ENCODE measurements around the gene AGAP1.

The AGAP1 gene

DNA sequence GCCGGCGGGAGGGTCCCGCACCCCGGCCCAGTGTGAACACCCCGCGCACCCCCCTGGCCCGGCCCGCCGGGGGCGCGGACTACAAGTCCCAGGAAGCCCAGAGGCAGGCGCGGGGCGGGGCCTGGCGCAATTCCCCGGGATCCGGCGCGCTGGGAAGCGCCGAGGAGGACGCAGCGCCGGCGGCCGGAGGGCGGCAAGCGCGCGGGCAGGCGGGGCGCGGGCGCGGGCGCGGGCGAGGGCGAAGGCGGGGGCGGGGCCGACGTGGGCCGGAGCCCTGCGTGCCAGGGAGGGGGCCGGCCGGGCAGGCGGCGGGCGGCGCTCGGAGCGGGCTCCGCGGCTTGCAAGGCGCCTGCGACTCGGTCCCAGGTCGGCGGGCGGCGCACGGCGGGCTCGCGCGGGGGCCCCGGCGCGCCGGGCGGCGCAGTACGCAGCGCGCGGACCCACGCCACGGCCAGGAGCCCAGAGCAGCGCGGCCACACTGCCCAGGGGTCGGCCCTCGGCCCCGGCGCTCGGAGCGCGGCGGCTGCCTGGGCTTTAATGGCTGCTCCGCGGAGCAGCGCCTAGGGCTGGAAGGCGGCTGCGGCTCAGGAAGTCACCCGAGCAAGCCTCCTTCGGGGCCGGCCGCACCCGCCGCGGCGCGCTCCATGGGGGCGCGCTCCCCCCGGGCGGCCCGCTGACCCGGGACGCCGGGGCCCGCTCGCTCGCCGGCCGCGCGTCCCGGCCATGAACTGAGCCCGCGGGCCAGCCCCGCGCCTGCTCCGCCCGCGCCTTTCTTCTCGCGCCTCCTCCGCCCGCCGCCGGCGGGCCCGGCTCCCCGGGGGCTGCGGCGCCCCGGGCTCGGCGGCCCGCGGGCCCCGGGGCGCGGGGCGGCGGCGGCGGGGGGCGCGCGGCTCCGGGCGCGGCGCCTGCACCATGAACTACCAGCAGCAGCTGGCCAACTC is at the start of gene AGAP1:
TSS of gene AGAP1 (plus strand) at position 269 of the 941 bp plus-strand sequence.
- peak; percentile 58 to 94 (median 84) for DNase-seq

DNA sequence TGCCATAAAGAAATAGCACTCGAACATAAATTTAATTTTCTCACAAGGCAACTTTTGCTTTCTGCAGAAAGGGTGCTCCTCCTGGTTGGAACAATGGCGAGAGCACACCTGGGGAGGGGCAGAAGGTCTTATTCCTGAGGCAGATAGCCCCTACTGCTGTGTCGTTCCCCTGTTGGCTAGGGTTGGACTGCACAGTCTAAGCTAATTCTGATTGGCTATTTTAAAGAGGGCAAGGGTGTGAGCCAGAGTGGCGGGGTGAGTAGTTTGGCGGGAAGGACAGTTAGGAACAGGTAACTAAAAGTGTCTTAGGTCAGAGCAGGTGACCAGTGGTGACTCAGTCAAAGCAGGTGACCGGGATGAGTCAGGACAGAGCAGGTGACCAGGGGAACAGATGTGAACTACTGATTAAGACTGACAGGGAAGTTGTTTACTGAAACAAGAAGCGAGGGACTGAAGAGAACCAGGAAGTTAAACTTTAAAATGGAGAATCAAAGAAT is 49.7 kb upstream of the AGAP1 start:
- DNase-seq: no peak

DNA sequence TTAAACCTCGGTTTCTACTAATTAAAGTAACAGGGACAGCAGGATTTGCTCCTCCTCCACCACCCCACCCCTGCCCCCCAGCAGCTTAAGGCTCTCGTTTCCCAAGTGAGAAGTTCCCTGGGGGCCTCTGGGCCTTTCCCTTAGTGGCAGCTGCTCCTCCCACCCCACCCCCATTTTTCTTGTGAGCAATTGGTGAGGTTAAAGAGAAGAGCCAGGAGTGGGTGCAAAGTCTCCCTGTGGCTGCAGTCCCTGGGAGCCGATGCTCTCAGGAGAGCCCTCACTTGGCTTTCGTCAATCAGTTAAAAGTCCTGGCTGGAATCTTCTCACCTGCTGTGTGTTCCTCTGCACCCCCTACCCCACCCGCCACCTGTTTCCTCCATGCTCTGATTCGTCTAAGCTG is 48.7 kb upstream of the AGAP1 start:
- no peak for DNase-seq

DNA sequence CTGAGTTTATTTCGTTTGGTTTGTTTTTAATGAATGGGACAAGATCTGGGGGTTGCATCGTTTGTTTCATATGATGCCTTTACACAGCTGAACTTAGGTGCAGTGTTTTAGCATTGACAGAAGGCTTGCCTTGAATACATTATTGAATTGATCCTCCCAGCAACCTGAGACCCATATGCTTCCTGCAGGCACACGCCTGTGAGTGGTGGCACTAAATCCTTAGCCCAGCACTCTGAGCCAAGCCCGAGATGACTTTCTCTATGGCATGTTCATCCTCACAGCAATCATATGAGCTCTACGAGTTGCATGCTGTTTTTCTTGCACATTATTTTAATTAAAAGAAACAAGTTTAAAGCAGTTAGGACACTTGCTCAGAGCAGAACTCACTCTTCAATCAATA is 47.8 kb upstream of the AGAP1 start:
- no peak for DNase-seq

DNA sequence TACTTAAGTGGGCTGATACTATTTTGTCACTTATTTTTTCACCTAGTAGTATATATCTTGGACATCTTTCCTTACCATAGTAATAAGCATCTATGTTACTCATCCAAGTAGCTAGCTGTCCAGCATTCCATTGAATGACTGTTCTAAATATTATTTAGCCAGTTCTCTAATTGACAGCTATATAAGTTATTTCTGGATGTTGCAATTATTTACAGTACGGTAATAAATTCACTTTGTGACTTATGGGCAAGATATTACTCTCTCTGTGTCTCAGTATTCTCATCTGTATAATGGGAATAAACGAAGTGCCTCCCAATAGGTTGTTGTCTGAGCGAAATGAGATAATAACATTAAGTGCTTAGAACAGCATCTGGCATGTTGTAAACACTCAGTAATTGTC is 46.6 kb upstream of the AGAP1 start:
- no peak for DNase-seq

DNA sequence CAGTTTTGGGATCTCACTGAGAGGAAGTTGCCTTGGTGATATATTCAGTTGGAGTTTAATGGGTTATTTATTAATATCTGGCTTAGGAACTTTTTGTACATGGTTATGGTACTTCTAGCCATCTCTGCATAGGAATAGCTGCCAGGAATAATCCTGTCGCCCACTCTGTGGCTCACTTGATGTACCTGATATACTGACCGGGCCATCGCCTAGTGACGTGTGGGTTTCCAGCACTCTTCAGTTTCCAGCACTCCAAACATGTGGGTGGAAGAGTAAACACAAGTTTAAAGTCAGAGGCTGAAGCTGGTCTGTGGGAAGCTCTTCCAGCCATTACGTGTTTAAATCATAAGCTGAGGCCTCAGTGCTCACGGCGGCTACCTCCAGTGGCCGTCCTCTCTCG is 44.3 kb upstream of the AGAP1 start:
- DNase-seq: no peak

DNA sequence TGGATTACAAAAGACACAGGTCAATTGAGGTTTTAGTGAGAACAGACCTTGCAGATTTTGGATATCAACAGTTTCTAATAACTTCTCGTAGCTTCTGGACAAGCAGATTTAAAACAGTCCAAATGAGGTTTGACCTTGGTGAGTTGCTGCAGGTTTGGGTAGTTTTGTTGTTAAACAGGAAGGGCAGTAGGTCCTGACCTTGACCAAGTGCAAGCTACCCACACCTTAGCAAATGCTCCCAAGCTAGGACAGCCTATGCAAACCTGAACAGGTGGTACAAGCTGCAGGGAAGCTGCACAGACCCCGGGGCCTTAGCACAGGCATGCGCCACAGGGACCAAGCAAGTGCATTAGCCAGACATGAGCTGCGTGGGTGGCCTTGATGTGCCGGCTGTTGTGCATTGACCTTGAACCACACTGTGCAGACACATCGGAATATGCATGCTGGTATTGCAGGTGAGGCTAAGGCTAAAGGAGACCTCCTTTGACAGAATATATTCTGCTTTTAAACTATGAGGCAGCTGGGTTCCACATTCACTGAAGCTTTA is 40.2 kb upstream of the AGAP1 start:
- no peak for DNase-seq

DNA sequence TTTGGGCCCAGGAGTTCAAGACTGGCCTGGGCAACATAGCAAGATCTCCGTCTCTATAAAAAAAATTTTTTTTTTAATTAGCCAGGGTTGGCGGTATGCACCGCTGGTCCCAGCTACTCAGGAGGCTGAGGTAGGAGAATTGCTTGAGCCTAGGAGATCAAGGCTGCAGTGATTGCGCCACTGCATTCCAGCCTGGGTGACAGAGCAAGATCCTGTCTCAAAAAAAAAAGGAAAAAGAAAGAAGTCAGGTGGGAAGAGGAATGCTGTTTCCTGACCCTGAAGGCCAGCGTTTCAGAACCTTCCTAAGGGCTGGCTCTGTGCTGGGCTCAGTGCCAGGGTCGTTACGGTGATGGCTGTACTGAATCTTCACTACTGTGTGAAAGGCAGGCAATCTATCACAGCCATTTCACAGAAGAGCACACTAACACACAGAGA is 35.0 kb upstream of the AGAP1 start:
- no peak for DNase-seq

DNA sequence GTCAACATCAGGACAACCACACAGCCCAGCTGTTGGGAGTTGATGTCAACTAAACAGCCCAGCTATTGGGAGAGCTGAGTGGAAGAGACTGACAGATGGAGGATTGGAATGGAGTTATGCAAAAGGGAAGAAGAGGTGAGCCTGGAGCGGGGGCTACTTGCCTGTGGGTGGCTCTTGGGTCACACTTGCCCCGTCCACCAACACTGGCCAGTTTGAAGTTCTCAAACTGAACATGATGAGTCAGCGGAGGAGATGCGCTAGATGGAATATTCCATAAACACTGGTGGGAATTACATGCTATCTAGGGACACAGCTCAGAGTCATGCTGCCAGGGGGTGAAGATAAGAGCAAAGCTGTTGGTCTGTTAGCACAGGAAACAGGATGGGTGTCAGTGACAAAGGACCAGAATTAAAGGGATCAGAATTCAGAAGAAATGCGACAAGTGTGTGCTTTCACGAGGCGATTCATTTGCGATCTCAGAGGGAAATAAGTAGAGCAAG is 33.2 kb upstream of the AGAP1 start:
- no peak for DNase-seq

DNA sequence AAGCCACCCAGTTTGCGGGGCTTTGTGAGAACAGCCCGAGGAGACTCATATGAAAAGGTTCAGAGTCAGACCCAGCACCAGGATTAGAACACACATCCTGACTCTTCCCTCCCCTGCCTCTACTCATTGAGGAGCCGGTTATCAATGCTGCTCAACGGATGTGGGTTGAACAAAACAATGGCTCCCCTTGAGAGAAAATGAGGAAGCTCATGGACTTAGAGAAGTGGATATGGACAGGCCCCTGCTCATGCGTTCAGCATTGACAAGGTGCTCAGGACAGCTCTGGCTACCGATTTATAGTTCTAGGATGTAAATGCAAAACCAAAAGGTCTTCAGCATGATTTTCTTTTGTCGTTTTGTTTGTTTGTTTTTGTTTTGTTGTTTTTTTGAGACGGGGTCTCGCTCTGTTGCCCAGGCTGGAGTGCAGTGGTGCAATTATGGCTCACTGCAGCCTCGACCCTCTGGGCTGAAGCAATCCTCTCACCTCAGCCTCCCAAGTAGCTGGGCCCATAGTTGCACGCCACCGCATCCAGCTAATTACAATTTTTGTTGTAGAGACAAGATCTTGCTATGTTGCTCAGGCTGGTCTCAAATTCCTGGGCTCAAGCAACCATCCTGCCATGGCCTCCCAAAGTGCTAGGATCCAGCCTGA is 32.0 kb upstream of the AGAP1 start:
- no peak for DNase-seq

DNA sequence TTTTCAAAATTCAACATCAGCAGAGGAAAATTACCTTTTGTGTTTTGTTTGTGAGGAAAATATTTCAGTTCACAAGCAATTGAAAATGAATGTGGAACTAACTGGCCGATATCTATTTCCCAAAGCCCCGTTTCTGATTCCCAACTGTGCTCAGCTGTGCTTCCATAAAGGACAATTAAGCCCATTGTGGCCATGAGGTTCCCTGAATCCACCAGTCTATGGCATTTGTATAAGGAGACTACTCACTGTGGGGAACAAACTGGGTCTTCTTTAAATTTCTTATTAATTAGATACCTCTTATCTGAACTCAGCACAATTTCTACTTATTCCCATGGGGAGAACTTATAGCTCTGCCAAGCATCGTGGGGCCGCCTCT is 31.4 kb upstream of the AGAP1 start:
- peak in 6 of 51 donors; percentile 1 to 28 (median 6) for DNase-seq

DNA sequence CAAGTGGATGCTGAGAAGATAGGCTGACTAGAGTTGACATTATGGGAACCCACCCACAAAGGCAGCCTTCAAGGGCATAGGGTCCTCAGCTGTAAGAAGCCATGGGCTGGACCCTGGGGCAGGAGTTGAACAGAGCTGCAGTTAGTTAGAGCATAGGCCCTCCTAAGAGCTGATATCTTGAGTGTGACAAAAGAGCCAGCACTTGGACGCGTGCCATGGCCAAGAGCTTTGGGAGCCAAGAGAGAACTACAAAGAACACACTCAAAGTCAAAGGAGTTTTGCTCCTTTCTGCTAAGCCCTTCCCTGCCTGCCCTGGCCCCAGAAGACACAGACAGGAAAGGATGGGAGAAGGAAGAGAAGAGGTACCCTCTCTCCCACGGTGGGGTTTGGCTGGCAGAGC is 29.9 kb upstream of the AGAP1 start:
- DNase-seq: peak in 11 of 51 donors; percentile 6 to 39 (median 18)

DNA sequence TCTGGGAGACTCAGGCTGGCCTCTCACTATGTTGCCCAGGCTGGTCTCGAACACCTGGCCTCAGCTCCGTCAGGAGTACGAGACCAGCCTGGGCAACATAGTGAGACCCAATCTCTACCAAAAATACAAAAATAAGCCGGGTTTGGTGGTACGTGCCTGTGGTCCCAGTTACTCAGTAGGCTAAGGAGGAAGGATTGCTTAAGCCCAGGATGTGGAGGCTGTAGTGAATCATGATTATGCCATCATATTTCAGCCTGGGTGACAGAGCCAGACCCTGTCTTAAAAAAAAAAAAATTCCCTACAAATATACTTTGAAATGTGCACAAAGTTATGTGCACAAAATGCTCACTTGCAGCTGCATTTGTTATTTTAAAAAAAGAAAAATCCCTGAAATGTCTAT is 26.3 kb upstream of the AGAP1 start:
- no peak for DNase-seq

DNA sequence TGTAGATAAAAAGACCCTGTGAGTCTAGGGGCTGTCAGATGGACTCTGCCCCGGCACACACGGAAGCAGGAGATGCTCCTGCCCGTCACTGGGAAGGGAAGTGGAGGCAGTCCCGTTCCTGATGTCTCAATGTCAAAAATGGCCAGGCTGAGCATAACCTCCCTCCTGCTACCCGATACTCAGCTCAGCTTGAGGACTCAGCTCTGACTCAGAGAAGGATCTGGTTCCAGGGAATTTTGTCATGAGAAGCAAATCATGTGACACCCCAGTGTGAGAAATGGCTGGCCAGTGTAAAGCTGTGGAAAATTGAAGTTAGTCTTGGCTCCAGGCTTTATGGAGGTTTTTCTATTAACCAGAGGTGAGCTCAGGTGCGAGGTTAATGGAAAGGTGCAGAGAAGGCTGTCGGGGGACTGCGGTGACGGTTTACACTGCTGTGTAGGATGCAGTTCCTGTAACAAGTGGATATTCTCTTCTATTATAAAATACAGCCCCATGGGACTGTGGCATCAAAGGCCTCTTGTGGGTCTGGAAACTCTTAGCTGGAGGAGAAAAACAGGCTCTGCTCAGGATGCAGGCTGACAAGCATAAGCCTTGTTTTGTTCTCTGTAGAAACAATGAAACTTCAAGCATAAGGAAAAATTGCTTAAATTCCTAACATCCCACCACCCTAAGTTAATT is 24.7 kb upstream of the AGAP1 start:
- DNase-seq: peak in 18 of 51 donors; percentile 5 to 50 (median 22)

DNA sequence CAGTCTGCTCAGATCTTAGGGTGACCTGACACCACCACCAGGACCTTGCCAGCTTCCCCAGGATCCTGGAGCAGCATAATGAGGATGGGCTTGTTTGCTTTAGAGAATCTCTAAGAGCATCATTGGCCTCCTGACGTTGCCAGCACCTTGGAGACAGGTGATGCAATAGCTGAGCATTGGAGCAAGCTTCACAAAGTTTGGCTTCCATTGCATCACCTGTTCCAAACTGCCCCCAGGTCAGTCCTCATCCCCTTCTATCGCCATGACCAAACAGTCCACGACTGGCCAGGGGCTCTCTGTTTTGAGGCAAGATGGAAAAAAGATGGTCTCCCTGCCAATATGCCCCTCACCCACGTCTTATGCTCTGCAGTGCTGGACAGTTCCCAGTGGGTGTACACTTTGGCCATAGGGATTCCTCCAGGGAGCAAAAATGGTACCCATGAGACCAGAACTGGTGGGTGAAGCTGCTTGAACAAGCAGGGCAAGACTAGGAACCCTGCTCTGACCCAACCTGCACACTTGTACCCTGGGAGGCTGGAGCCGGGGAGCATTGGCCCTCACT is 22.6 kb upstream of the AGAP1 start:
- DNase-seq: no peak

DNA sequence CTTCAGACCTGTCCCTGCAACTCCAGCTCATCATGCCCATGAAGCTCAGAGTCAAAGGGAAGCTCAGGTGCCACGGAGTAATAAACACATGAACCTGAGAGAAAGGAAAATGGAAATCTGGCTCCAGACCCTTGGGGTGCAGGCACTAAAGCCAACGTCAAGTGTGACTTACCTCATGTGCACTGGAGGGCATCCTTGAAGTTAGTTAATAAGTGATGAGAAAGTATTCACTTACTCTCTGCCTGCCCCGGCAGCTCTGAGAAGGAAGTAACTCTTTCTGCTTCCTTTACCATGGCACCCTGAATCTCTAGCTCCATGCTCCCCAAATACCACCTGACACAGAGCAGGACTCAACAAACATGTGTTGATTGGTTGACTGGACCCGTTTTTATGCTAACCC is 21.4 kb upstream of the AGAP1 start:
- no peak for DNase-seq

DNA sequence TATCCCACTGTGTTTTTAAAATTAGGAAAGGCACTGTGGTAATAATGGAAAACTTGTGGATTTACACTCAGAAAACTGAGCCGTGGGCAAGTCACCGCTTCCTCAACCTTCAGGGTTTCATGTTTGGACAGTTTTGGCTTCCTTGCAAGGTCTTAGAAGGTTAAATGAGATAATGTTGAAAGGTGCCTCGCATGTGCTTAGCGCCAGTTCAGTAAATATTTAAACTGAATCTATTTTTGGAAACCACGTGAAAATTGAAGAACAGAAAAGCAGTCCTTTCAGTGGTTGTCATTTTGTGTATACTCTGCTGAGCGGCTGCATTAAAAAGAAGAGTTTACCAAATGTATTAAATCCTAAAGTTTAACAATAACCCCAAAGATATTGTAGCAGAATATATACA is 15.2 kb upstream of the AGAP1 start:
- DNase-seq: no peak

DNA sequence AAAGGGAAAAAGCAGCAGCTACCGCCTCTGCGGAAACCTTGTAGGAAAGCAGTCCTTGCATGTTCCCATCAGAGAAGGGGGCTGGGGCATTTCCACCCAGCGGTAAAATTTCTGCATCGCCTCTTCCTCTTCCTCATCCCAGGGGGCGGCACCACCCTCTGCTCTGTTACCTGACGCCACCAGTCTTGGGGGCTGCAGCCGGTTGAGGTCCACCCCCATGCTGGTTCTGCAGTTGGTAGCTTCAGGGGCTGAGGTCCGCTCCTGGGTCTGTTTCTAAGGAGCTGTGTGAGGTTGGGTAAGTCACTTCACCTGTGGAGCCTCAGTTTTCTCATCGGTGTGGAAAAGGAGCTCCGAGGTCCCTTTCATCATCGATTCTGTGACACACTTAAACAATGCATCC is 14.2 kb upstream of the AGAP1 start:
- DNase-seq: no peak

DNA sequence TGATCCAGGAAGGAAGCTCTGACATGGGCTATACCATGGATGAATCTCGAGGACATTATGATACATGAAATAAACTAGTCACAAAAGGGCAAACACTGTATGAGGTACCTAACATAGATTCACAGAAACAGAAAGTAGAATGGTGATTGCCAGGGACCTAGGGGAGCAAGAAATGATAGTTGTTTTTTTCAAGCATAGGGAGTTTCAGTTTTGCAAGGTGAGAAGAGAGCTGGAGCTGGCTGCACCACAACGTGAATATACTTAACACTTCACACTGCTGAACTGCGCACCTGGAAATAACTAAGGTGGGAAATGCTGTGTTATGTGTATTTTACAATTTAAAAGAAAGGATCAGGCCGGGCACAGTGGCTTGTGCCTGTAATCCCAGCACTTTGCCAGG is 13.2 kb upstream of the AGAP1 start:
- DNase-seq: no peak

DNA sequence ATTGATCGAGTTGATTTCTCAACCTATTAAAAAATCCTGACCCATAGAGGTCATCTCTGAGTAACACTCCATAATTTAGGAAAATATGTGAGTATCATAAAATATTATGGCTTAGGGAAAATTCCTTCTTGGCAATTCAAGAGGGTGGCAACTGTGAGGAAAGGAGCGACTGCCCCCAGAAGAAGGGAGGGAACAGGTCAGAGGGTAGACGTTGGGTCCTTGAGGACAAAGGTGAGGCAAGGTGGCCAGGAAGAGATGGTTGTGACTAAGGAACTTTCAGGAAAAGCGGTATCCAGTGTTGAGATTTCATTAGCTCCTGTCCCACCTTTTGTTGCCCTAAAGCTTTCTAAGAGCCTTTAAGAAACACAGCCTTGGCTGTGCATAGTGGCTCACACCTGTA is 10.5 kb upstream of the AGAP1 start:
- DNase-seq: no peak

DNA sequence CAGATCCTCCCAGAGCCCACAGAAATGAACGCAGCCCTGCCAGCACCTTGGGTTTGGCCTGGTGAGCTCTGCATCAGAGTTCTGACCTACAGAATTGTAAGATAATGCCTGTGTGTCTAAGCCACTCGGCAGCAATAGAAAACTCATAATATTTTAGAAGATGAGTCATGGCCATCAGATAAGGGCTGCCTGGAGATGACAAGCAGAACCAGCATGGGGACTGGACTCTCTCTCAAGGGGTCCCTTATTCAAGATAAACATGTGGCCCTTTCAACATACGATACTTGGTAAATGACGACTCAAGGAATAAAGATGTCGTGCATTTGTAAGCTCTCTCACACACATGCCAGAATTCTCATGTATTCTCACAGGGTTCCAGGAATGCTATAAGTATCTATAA is 8.5 kb upstream of the AGAP1 start:
- DNase-seq: no peak

Measured in hypothalamus (tissue), 51 donors.